Naive thymus-derived CD4-positive, alpha-beta T cell (primary cell): ENCODE measurements around the gene KCNK4. TPM values are rescaled to one million over a fixed set of nuclear protein-coding genes. Genes with fewer than 3 reads are reported as not detected.
A peak's percentile ranks its signal among the peaks of the same experiment; 100 is the strongest.

Experiments
- ATAC-seq: fragments of 150-1000 bp; cut with Tn5 transposase; 2 replicates; pipeline ENCODE4 v1.10.0; 2021; ENCODE audit warnings: mild to moderate bottlenecking, moderate library complexity
- CTCF ChIA-PET: fragments of 350-600 bp; sonication (Branson Sonifier 250); formaldehyde crosslinking; loops from one replicate; lab custom pipeline; 2021; ENCODE audit warnings: antibody characterized with exemption; lab: Charles Lee
- POLR2A ChIA-PET: fragments of 350-600 bp; sonication (Branson Sonifier 250); formaldehyde crosslinking; loops from one replicate; lab custom pipeline; 2021; ENCODE audit warnings: antibody characterized with exemption, inconsistent platforms; lab: Charles Lee
- DNase-seq, 9 donors: peaks; one replicate each; pipeline versions ENCODE4 v3.0.0 to v3.0.0-alpha.2; 2020 to 2022; ENCODE audit warnings: mixed read lengths in 1 of 9
- H3K27ac ChIP-seq: one replicate; pipeline ENCODE4 v1.7.0; 2013; ENCODE audit warnings: mild to moderate bottlenecking, low read depth, low read length, moderate library complexity
- H3K27me3 ChIP-seq, 2 donors: one replicate each; pipeline ENCODE4 v1.7.0; 2013; ENCODE audit warnings: low read length in 2 of 2, mild to moderate bottlenecking in 2 of 2, moderate library complexity in 2 of 2; ENCODE audit not compliant: control insufficient read depth in 2 of 2, insufficient read depth in 2 of 2
- H3K36me3 ChIP-seq, 3 experiments: 1 replicate in 2 of 3; 2 replicates in 1 of 3; pipeline ENCODE4 v1.7.0; 2013; ENCODE audit warnings: low read length in 3 of 3, mild to moderate bottlenecking in 3 of 3, moderate library complexity in 1 of 3; ENCODE audit not compliant: insufficient read depth in 3 of 3, control insufficient read depth in 2 of 3
- H3K4me1 ChIP-seq, 2 donors: one replicate each; pipeline ENCODE4 v1.7.0; 2013; ENCODE audit warnings: low read length in 2 of 2, mild to moderate bottlenecking in 2 of 2, moderate library complexity in 1 of 2; ENCODE audit not compliant: control insufficient read depth in 2 of 2, insufficient read depth in 2 of 2
- H3K4me3 ChIP-seq: 2 replicates; pipeline ENCODE4 v1.7.0; 2013; ENCODE audit warnings: mild to moderate bottlenecking, low read length
- H3K9me3 ChIP-seq, 3 experiments: 1 replicate in 2 of 3; 2 replicates in 1 of 3; pipeline ENCODE4 v1.7.0; 2013; ENCODE audit warnings: low read length in 3 of 3; ENCODE audit not compliant: control insufficient read depth in 2 of 3
- H3K27ac Mint-ChIP-seq, 9 donors: one replicate each; pipeline ENCODE4 v1.8.0; 2020 to 2022; ENCODE audit warnings: mixed read lengths in 9 of 9, mild to moderate bottlenecking in 8 of 9, moderate library complexity in 5 of 9, inconsistent platforms in 2 of 9
- H3K27me3 Mint-ChIP-seq, 5 donors: one replicate each; pipeline ENCODE4 v1.8.0; 2021 to 2022; ENCODE audit warnings: mixed read lengths in 5 of 5, mild to moderate bottlenecking in 1 of 5
- H3K36me3 Mint-ChIP-seq, 5 donors: one replicate each; pipeline ENCODE4 v1.8.0; 2020 to 2022; ENCODE audit warnings: mixed read lengths in 5 of 5, mild to moderate bottlenecking in 3 of 5, inconsistent platforms in 1 of 5
- H3K4me1 Mint-ChIP-seq, 7 donors: one replicate each; pipeline ENCODE4 v1.8.0; 2020 to 2022; ENCODE audit warnings: mixed read lengths in 7 of 7, mild to moderate bottlenecking in 3 of 7, inconsistent platforms in 1 of 7
- H3K4me3 Mint-ChIP-seq, 10 donors: one replicate each; pipeline ENCODE4 v1.8.0; 2020 to 2022; ENCODE audit warnings: mild to moderate bottlenecking in 10 of 10, mixed read lengths in 10 of 10, moderate library complexity in 6 of 10, inconsistent platforms in 2 of 10
- H3K9me3 Mint-ChIP-seq, 11 donors: one replicate each; pipeline ENCODE4 v1.8.0; 2020 to 2022; ENCODE audit warnings: mixed read lengths in 11 of 11, mild to moderate bottlenecking in 4 of 11, inconsistent platforms in 1 of 11, moderate library complexity in 1 of 11
- intact Hi-C, 2 donors: fragments of 100-400 bp; cut with micrococcal nuclease; formaldehyde crosslinking; loops; one replicate each; pipeline ENCODE4 v1.15.1; 2023
- polyA plus RNA-seq, 2 donors: library from polyadenylated mRNA; unstranded; fragments of 300-500 nt; fragmentation: Illumina TruSeq; gene quantifications; one replicate each; pipeline ENCODE4 v1.2.3, GENCODE V29; 2021
- total RNA-seq, 6 experiments: library from RNA in 5 of 6; stranded (reverse) in 5 of 6; gene quantifications; 1 replicate in 5 of 6; 2 replicates in 1 of 6; pipeline ENCODE4 v1.2.3 and lab custom pipeline; 2021 to 2026

The KCNK4 gene
- total and polyA plus RNA-seq, 7 experiments from 2014 or later: 0.42 TPM; not detected in 6

DNA sequence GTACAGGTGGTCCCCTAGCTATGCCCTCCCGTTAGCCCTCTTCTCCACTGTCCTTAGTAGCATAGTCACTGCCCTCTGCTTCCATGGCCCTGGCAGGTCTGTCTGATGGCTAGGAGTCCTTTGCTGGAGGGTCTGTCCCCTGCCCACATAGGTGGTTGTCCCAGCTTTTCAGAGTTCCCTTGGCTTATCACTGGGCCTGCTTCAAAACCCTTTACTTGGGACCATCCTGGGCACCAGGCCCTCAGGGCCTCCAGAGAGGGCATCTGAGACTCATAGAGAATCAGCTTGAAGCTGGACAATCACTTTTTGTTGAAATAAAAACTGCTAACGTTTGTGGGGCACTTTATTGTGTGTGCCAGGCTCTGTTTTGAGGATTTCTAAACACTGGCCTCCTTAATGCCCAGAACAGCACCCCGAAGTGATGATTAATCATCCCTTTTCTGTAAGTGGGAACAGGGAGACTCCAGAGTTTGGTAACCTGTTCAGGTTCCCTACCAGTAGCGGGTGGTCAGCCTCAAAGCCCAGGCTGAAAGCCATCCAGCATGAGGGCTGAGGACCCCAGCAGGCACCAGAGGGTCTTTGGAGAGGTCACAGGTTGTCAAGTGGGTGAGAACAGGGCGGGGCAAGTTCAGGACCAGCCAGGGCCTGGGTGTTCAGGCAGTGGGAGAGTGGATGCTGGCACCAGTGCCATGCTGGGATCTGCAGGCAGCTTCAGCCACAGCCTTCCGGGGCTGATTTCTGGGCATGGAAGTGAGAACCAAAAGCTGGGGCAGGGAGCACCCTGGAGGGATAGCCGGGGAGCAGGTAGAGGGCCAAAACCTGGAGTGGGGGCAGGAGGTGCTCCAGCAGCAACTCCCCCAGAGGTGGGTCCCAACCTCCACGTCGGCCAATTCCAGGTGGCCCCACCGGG lies 495 bp upstream of the KCNK4 start:
- Histone ChIP-seq H3K9me3 (no peaks in the 10 kb centered on the region), H3K4me3 (no peak overlapping the region), H3K4me1 (peaks cover 4 to 5% of the 10 kb centered on the region in 2 donors), H3K27ac (no peak overlapping the region), H3K27me3 (peaks cover 0 to 9% of the 10 kb centered on the region in 2 donors), H3K36me3 (no peaks in the 10 kb centered on the region)
- Mint-ChIP-seq H3K9me3 (peaks cover 0 to 2% (median 0%) of the 10 kb centered on the region in 11 donors), H3K36me3 (peaks cover 0 to 3% (median 0%) of the 10 kb centered on the region in 5 donors), H3K27ac (peak overlapping the region in 2 of 9 donors; percentile 41 to 50), H3K27me3 (peaks cover 28 to 44% (median 36%) of the 10 kb centered on the region in 5 donors), H3K4me3 (peak overlapping the region; percentile 28 to 88 (median 66)), H3K4me1 (peaks cover 12 to 20% (median 14%) of the 10 kb centered on the region in 7 donors)
- ATAC-seq (no peak), DNase-seq (no peak)
- ChIA-PET POLR2A (interaction anchor here (0.7 kb wide), 1 partner anchor 27 kb away, joined by 3 read pairs; the partner anchor contains the start of genes PRDX5 and TRMT112), CTCF (interaction anchor here (1.0 to 2.0 kb wide), 3 partner anchors 11 to 86 kb away, joined by 3 to 9 read pairs (median 5); partner anchors contain the start of genes CATSPERZ and NUDT22)
- intact Hi-C loops: no loop called here

- Histone ChIP-seq H3K4me1 (no peaks in the 10 kb centered on the region), H3K9me3 (no peaks in the 10 kb centered on the region), H3K36me3 (no peaks in the 10 kb centered on the region), H3K27me3 (peaks cover 0 to 11% of the 10 kb centered on the region in 2 donors), H3K4me3 (no peak overlapping the region), H3K27ac (no peak overlapping the region)
- peak overlapping the region in 3 of 10 donors; percentile 57 to 83 (median 77) for H3K4me3 Mint-ChIP-seq
- peaks cover 0 to 3% (median 0%) of the 10 kb centered on the region in 5 donors for H3K36me3 Mint-ChIP-seq
- H3K4me1 Mint-ChIP-seq: peaks cover 5 to 11% (median 8%) of the 10 kb centered on the region in 7 donors
- peaks cover 0 to 2% (median 0%) of the 10 kb centered on the region in 11 donors for H3K9me3 Mint-ChIP-seq
- ATAC-seq: peak; percentile 57
- DNase-seq: peak in 3 of 9 donors; percentile 25 to 28 (median 27)
- intact Hi-C loops: loop anchor here in 1 of 2 donors (1.0 kb wide), 1 partner anchor 9 kb away; no protein-coding TSS in a partner anchor
- no peak overlapping the region for H3K27ac Mint-ChIP-seq
- POLR2A ChIA-PET: interaction anchor here (1.3 kb wide), 1 partner anchor 106 kb away, joined by 6 read pairs; the partner anchor contains the start of gene STIP1
- CTCF ChIA-PET: no interaction called here
- H3K27me3 Mint-ChIP-seq: peaks cover 39 to 57% (median 43%) of the 10 kb centered on the region in 5 donors
These were observed 804 bp downstream of the KCNK4 start for GRCh38 chr11:64291752-64292459.

GRCh38 chr11:64292460-64293254 lies 1.6 kb downstream of the KCNK4 start:
- DNase-seq: no peak
- ATAC-seq: no peak
- Mint-ChIP-seq H3K9me3 (peaks cover 0 to 2% (median 0%) of the 10 kb centered on the region in 11 donors), H3K4me3 (peak overlapping the region in 9 of 10 donors; percentile 36 to 83 (median 66)), H3K36me3 (peaks cover 0 to 3% (median 0%) of the 10 kb centered on the region in 5 donors), H3K27ac (peak overlapping the region in 1 of 9 donors; percentile 43), H3K27me3 (peaks cover 45 to 65% (median 51%) of the 10 kb centered on the region in 5 donors), H3K4me1 (peaks cover 9 to 13% (median 10%) of the 10 kb centered on the region in 7 donors)
- Histone ChIP-seq H3K4me1 (no peaks in the 10 kb centered on the region), H3K4me3 (no peak overlapping the region), H3K9me3 (no peaks in the 10 kb centered on the region), H3K27me3 (peaks cover 0 to 15% of the 10 kb centered on the region in 2 donors), H3K36me3 (no peaks in the 10 kb centered on the region), H3K27ac (no peak overlapping the region)
- intact Hi-C loops: loop anchor here in 1 of 2 donors (1.0 kb wide), 1 partner anchor 9 kb away; no protein-coding TSS in a partner anchor
- ChIA-PET POLR2A (interaction anchor here (1.1 to 1.3 kb wide), 2 partner anchors 8 to 107 kb away, joined by 3 to 6 read pairs; partner anchors contain the start of genes BAD and STIP1), CTCF (interaction anchor here (0.5 kb wide), 1 partner anchor 88 kb away, joined by 3 read pairs; no protein-coding TSS in a partner anchor)

DNA sequence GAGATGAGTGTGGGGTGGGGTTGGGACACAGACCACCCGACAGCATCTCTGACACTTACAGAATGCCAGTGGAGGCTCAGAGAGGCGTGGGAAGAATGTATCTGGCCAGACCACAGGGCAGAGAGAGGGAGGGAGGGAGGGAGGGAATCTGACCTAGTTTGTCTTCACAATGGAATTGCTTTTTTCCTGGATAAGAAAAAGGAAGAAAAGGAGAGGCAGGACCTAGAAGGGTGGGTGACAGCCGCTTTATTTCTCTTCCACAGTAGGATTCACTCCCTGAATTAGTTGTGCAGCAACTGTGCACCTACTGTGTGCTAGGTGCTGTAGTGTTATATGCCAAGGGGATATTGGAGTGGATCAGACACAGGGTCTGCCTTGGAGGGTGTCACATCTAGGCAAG lies 3.7 kb downstream of the KCNK4 start:
- Mint-ChIP-seq H3K27ac (peak overlapping the region in 1 of 9 donors; percentile 20), H3K4me3 (no peak overlapping the region), H3K27me3 (peaks cover 57 to 84% (median 64%) of the 10 kb centered on the region in 5 donors), H3K36me3 (peaks cover 0 to 3% (median 0%) of the 10 kb centered on the region in 5 donors), H3K4me1 (peaks cover 12 to 23% (median 18%) of the 10 kb centered on the region in 7 donors), H3K9me3 (peaks cover 0 to 4% (median 0%) of the 10 kb centered on the region in 11 donors)
- CTCF ChIA-PET: interaction anchor here (0.9 kb wide), 1 partner anchor 91 kb away, joined by 4 read pairs; no protein-coding TSS in a partner anchor
- no peak overlapping the region for H3K27ac ChIP-seq
- H3K27me3 ChIP-seq: peaks cover 3 to 24% of the 10 kb centered on the region in 2 donors
- DNase-seq: no peak
- H3K36me3 ChIP-seq: no peaks in the 10 kb centered on the region
- no peaks in the 10 kb centered on the region for H3K9me3 ChIP-seq
- no peak for ATAC-seq
- no peak overlapping the region for H3K4me3 ChIP-seq
- intact Hi-C loops: no loop called here
- H3K4me1 ChIP-seq: peaks cover 1 to 9% of the 10 kb centered on the region in 2 donors
- POLR2A ChIA-PET: interaction anchor here (0.6 to 0.7 kb wide), 2 partner anchors 68 to 104 kb away, joined by 3 read pairs; no protein-coding TSS in a partner anchor

- H3K27me3 Mint-ChIP-seq: peaks cover 58 to 86% (median 69%) of the 10 kb centered on the region in 5 donors
- Histone ChIP-seq H3K36me3 (no peaks in the 10 kb centered on the region), H3K9me3 (no peaks in the 10 kb centered on the region), H3K27ac (no peak overlapping the region), H3K27me3 (peaks cover 3 to 29% of the 10 kb centered on the region in 2 donors), H3K4me1 (peaks cover 11 to 19% of the 10 kb centered on the region in 2 donors), H3K4me3 (no peak overlapping the region)
- no peak for ATAC-seq
- DNase-seq: no peak
- peaks cover 20 to 30% (median 20%) of the 10 kb centered on the region in 7 donors for H3K4me1 Mint-ChIP-seq
- peaks cover 0 to 3% (median 0%) of the 10 kb centered on the region in 11 donors for H3K9me3 Mint-ChIP-seq
- intact Hi-C loops: no loop called here
- no peak overlapping the region for H3K4me3 Mint-ChIP-seq
- H3K36me3 Mint-ChIP-seq: peaks cover 0 to under 1% (median 0%) of the 10 kb centered on the region in 5 donors
- POLR2A ChIA-PET: interaction anchor here (0.9 kb wide), 1 partner anchor 9 kb away, joined by 3 read pairs; no protein-coding TSS in a partner anchor
- CTCF ChIA-PET: interaction anchor here (0.7 to 0.9 kb wide), 2 partner anchors 26 to 92 kb away, joined by 3 to 4 read pairs; no protein-coding TSS in a partner anchor
- no peak overlapping the region for H3K27ac Mint-ChIP-seq
These were observed 4.7 kb downstream of the KCNK4 start for GRCh38 chr11:64295760-64296159.
